Adrenal gland (tissue), 5 donors: Measurements from ENCODE around the gene TM4SF20.

Experiments
- CTCF ChIP-seq, 6 experiments: fragments of 450-650 bp in 4 of 6; fragments of 200-600 bp in 2 of 6; sonication (generic) in 1 of 6; IDR thresholded peaks; 1 replicate in 5 of 6; 2 replicates in 1 of 6; pipeline versions ENCODE4 v1.5.1 to v1.8.0; 2016 to 2021; ENCODE audit warnings: antibody characterized with exemption in 6 of 6, mild to moderate bottlenecking in 2 of 6, moderate library complexity in 1 of 6
- POLR2A ChIP-seq, 2 donors: fragments of 450-650 bp; IDR thresholded peaks; one replicate each; pipeline ENCODE4 v1.6.1; 2017; ENCODE audit warnings: antibody characterized with exemption in 2 of 2, mild to moderate bottlenecking in 2 of 2, moderate library complexity in 1 of 2
- donor health status: DM: no; HTN: no; CAD: no.

DNA sequence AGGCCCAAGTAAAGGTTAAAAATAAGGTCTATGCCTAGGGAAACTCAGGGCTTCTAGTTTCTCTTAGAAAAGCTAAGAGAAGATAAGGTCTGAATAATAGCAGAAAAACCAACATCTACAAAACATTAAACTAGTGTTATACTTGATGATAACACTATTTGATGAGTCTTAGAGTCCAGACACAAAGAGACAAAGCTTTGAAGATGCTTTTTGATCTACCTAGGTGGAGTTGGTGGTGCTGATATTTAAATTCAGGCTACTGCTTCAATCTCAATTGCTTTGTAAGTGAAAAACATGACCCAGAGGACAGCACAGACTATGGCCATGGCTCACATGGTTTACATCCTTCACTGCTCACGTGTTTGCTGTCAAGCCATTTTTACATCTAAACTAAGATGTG lies 65.8 kb downstream of the TM4SF20 start:
- TF ChIP-seq POLR2A (IDR thresholded peaks at IDR 0.05) (no peak), CTCF (IDR thresholded peaks at IDR 0.05) (no peak)
